DND-41 (cell line): ENCODE measurements around the gene MEOX1.

Experiments used
- ATAC-seq: fragments of 200-7000 bp; cut with Tn5 transposase; 3 replicates; pipeline ENCODE4 v1.9.1; 2021; ENCODE audit warnings: low read depth; ENCODE audit not compliant: insufficient read depth
- DNase-seq: peaks from one replicate; pipeline ENCODE4 v3.0.0-alpha.2; 2020
- H2AFZ ChIP-seq: 2 replicates; pipeline ENCODE4 v1.6.0; 2012; ENCODE audit warnings: low read depth, low read length
- H3K27ac ChIP-seq: 2 replicates; pipeline ENCODE4 v1.5.1; 2012; ENCODE audit warnings: low read length, inconsistent platforms
- H3K27me3 ChIP-seq: fragments of 200-600 bp; sonication (generic); 2 replicates; pipeline ENCODE4 v1.6.0; 2012; ENCODE audit warnings: low read length, mild to moderate bottlenecking, inconsistent platforms; ENCODE audit not compliant: insufficient read depth, poor library complexity
- H3K36me3 ChIP-seq: 2 replicates; pipeline ENCODE4 v1.5.1; 2012; ENCODE audit warnings: low read length, inconsistent platforms; ENCODE audit not compliant: insufficient read depth
- H3K4me1 ChIP-seq: 2 replicates; pipeline ENCODE4 v1.5.1; 2012; ENCODE audit warnings: mild to moderate bottlenecking, low read length; ENCODE audit not compliant: insufficient read depth
- H3K4me2 ChIP-seq: 2 replicates; pipeline ENCODE4 v1.6.0; 2012; ENCODE audit warnings: mild to moderate bottlenecking, moderate library complexity, low read length, inconsistent platforms; ENCODE audit not compliant: insufficient read depth
- H3K4me3 ChIP-seq, 2 experiments: fragments of 200-600 bp in 1 of 2; shearing (Covaris generic) in 1 of 2; 2 replicates each; pipeline ENCODE4 v1.5.1; 2012 to 2016; ENCODE audit warnings: inconsistent platforms in 2 of 2, low read length in 2 of 2, mild to moderate bottlenecking in 2 of 2, low read depth in 1 of 2, moderate library complexity in 1 of 2
- H3K79me2 ChIP-seq: 2 replicates; pipeline ENCODE4 v1.6.0; 2012; ENCODE audit warnings: low read length, inconsistent platforms; ENCODE audit not compliant: insufficient read depth
- H3K9ac ChIP-seq: 2 replicates; pipeline ENCODE4 v1.6.0; 2012; ENCODE audit warnings: low read depth, mild to moderate bottlenecking, inconsistent platforms, low read length, moderate library complexity
- H3K9me3 ChIP-seq: 2 replicates; pipeline ENCODE4 v1.5.1; 2012; ENCODE audit warnings: low read length, moderate library complexity, mild to moderate bottlenecking, inconsistent platforms; ENCODE audit not compliant: insufficient read depth, severe bottlenecking
- H4K20me1 ChIP-seq: 2 replicates; pipeline ENCODE4 v1.6.0; 2012; ENCODE audit warnings: low read length; ENCODE audit not compliant: insufficient read depth
- CTCF ChIP-seq: IDR thresholded peaks from 2 replicates; pipeline ENCODE4 v1.5.1; 2012; ENCODE audit warnings: borderline replicate concordance, low read length, moderate library complexity, mild to moderate bottlenecking; ENCODE audit not compliant: poor library complexity, severe bottlenecking; ENCODE audit errors: extremely low read depth
- EZH2 ChIP-seq: IDR thresholded peaks from 3 replicates; pipeline ENCODE4 v1.6.1; 2012; ENCODE audit warnings: borderline replicate concordance, low read depth, mild to moderate bottlenecking, moderate library complexity, low read length, inconsistent platforms; ENCODE audit not compliant: severe bottlenecking

MEOX1 gene

GRCh38 chr17:43670645-43671030 is 8.9 kb upstream of the MEOX1 start:
- no peak for ATAC-seq
- TF ChIP-seq EZH2 = no peak
- TF ChIP-seq CTCF = no peak

DNA sequence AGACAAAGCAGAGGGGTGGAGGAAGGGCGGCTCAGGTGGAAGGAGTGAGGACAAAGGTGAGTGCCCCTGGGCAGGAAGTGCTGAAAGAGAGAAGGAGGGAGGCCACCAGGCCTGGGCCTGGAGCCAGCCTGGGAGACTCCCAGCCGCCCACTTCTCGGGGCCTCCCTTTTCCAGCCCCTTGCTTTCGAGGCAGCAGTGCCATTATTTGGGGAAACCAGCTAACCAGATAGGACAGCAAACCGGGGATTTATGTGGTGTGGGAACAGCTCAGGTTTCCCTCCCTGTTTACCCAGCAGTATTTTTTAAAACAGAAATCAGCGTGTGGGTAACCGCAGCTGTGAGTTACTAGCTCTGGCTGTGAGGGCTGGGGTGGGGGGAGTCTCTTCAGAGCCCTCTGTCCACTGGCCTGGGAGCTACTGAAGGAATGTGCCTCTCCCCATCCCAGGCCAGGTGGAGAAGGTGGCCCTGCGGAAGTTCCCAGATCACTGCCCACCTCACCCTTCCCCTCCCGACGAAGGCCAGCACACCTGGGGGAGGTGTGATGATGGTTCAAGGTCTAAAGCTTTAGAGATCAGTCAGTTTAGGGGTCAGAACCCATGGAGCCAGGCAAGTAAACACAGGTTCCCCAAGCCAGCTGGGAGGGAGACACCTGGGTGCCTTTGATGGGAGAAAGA is 8.4 kb upstream of the MEOX1 start:
- H3K79me2 ChIP-seq = no peaks in the 10 kb centered on the region
- no peak for DNase-seq
- no peak overlapping the region for H3K27ac ChIP-seq
- H3K27me3 ChIP-seq = peaks cover 17% of the 10 kb centered on the region
- H3K4me1 ChIP-seq = no peaks in the 10 kb centered on the region
- H2AFZ ChIP-seq = no peak overlapping the region
- no peaks in the 10 kb centered on the region for H3K36me3 ChIP-seq
- no peak overlapping the region for H3K4me3 ChIP-seq
- TF ChIP-seq CTCF = no peak
- TF ChIP-seq EZH2 = no peak
- H3K9ac ChIP-seq = no peak overlapping the region
- no peaks in the 10 kb centered on the region for H3K9me3 ChIP-seq
- no peaks in the 10 kb centered on the region for H4K20me1 ChIP-seq
- H3K4me2 ChIP-seq = no peak overlapping the region
- no peak for ATAC-seq

More at GRCh38 chr17:43670645-43671030, 8.9 kb upstream of the MEOX1 start:
- Histone ChIP-seq H2AFZ (no peak overlapping the region), H3K4me1 (no peaks in the 10 kb centered on the region), H3K36me3 (no peaks in the 10 kb centered on the region), H4K20me1 (no peaks in the 10 kb centered on the region), H3K27ac (no peak overlapping the region), H3K9me3 (no peaks in the 10 kb centered on the region), H3K4me3 (no peak overlapping the region), H3K79me2 (no peaks in the 10 kb centered on the region), H3K27me3 (peaks cover 15% of the 10 kb centered on the region), H3K9ac (no peak overlapping the region), H3K4me2 (no peak overlapping the region)
- no peak for DNase-seq

DNA sequence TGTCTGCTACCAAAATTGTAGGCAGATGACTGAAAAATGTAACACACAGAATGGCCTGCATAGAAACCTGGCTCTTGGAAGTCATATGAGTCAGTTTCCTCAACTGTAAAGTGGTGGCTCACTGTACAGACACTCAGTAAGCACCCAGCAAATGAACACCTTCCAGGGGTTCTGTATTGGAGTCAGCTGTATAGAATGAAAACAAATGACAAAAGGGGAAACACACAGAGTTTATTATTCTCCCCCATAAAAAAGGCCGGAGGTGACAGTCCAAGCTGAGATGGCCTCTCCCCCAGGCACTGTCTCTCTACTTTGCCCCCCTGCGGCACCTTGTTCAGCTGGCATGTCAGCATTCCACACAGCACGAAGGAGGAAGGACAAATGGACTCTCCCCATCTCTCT is 6.2 kb upstream of the MEOX1 start:
- DNase-seq (no peak), ATAC-seq (no peak)
- no peaks in the 10 kb centered on the region for H3K79me2 ChIP-seq
- H3K9me3 ChIP-seq = no peaks in the 10 kb centered on the region
- TF ChIP-seq EZH2 = no peak
- no peak for TF ChIP-seq CTCF
- H4K20me1 ChIP-seq = no peaks in the 10 kb centered on the region
- no peak overlapping the region for H3K27ac ChIP-seq
- no peak overlapping the region for H2AFZ ChIP-seq
- no peak overlapping the region for H3K9ac ChIP-seq
- H3K27me3 ChIP-seq = peaks cover 15% of the 10 kb centered on the region
- H3K4me2 ChIP-seq = no peak overlapping the region
- no peaks in the 10 kb centered on the region for H3K4me1 ChIP-seq
- no peak overlapping the region for H3K4me3 ChIP-seq
- H3K36me3 ChIP-seq = no peaks in the 10 kb centered on the region
